H1 (cell line): ENCODE results near the gene TTI1.

Source experiments
- PHF8 ChIP-seq: fragments of 200-600 bp; sonication (generic); conservative IDR thresholded peaks from 2 replicates; pipeline ENCODE4 v1.7.1; 2012; ENCODE audit warnings: low read depth, mild to moderate bottlenecking, inconsistent platforms, low read length, moderate library complexity
- RAD21 ChIP-seq, 2 experiments: IDR thresholded peaks in 1 of 2; conservative IDR thresholded peaks in 1 of 2; 2 replicates each; pipeline ENCODE4 v1.6.1; 2011; ENCODE audit warnings: low read depth in 2 of 2, low read length in 2 of 2, improper control_type of control experiment in 1 of 2, inconsistent platforms in 1 of 2, mild to moderate bottlenecking in 1 of 2, moderate library complexity in 1 of 2
- TAF1 ChIP-seq: IDR thresholded peaks from 2 replicates; pipeline ENCODE4 v1.6.1; 2011; ENCODE audit warnings: mild to moderate bottlenecking, low read depth, low read length
- TF ChIP-seq, protein P1 (sequence below): IDR thresholded peaks from 2 replicates; pipeline ENCODE4 v1.6.1; 2011; ENCODE audit warnings: low read depth, mild to moderate bottlenecking, low read length; ENCODE audit not compliant: insufficient read depth
- TF ChIP-seq, protein P2 (sequence below), 3 experiments: IDR thresholded peaks; 1 replicate in 2 of 3; 2 replicates in 1 of 3; pipeline versions ENCODE4 v1.5.1 to v1.6.1; 2011; ENCODE audit warnings: low read length in 3 of 3, mild to moderate bottlenecking in 3 of 3, inconsistent platforms in 2 of 3, low read depth in 1 of 3, moderate library complexity in 1 of 3; ENCODE audit not compliant: insufficient read depth in 1 of 3; ENCODE audit errors: control extremely low read depth in 1 of 3
- TF ChIP-seq, protein P3 (sequence below): IDR thresholded peaks from 2 replicates; pipeline ENCODE4 v1.6.1; 2012; ENCODE audit warnings: inconsistent platforms
- TF ChIP-seq, protein P4 (sequence below): IDR thresholded peaks from 2 replicates; pipeline ENCODE4 v1.6.1; 2012; ENCODE audit warnings: inconsistent platforms

DNA sequence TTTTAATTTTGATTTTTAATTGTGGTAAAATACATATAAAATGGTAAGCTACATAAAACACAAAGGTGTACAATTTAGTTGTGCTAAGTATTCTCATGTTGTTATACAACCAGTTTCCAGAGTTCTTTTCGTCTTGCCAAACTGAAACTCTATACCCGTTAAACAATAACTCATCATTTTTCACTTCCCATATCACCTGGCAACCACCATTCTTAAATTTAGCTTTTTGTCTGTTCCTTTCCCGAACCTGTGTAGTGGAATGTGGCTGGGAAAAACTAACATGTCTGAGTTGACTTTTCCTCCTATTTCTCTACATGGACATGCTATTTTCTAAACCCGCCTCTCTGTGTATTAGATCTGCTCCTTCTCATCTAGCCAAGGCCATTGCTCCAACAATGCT is 27.9 kb upstream of the TTI1 start:
- TF ChIP-seq, protein P1, sequence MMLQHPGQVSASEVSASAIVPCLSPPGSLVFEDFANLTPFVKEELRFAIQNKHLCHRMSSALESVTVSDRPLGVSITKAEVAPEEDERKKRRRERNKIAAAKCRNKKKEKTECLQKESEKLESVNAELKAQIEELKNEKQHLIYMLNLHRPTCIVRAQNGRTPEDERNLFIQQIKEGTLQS = no peak
- TF ChIP-seq RAD21 (IDR thresholded peaks at IDR 0.05 in 1 of 2, conservative IDR thresholded peaks at IDR 0.05 in 1 of 2; ENCODE audit: low read depth in 2 of 2, low read length in 2 of 2) = no peak
- TF ChIP-seq PHF8 = no peak
- no peak for TF ChIP-seq TAF1
- TF ChIP-seq, protein P2, sequence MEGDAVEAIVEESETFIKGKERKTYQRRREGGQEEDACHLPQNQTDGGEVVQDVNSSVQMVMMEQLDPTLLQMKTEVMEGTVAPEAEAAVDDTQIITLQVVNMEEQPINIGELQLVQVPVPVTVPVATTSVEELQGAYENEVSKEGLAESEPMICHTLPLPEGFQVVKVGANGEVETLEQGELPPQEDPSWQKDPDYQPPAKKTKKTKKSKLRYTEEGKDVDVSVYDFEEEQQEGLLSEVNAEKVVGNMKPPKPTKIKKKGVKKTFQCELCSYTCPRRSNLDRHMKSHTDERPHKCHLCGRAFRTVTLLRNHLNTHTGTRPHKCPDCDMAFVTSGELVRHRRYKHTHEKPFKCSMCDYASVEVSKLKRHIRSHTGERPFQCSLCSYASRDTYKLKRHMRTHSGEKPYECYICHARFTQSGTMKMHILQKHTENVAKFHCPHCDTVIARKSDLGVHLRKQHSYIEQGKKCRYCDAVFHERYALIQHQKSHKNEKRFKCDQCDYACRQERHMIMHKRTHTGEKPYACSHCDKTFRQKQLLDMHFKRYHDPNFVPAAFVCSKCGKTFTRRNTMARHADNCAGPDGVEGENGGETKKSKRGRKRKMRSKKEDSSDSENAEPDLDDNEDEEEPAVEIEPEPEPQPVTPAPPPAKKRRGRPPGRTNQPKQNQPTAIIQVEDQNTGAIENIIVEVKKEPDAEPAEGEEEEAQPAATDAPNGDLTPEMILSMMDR (IDR thresholded peaks at IDR 0.05; ENCODE audit: control extremely low read depth in 1 of 3, insufficient read depth in 1 of 3, low read depth in 1 of 3, low read length in 3 of 3) = no peak
- TF ChIP-seq, protein P3, sequence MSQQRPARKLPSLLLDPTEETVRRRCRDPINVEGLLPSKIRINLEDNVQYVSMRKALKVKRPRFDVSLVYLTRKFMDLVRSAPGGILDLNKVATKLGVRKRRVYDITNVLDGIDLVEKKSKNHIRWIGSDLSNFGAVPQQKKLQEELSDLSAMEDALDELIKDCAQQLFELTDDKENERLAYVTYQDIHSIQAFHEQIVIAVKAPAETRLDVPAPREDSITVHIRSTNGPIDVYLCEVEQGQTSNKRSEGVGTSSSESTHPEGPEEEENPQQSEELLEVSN = no peak
- TF ChIP-seq, protein P4, sequence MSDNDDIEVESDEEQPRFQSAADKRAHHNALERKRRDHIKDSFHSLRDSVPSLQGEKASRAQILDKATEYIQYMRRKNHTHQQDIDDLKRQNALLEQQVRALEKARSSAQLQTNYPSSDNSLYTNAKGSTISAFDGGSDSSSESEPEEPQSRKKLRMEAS = no peak
